Calu3 (cell line): ENCODE results near the gene CCM2L. TPM values are rescaled to one million over a fixed set of nuclear protein-coding genes. Genes with fewer than 3 reads are reported as not detected.

Experiments used
- BruUV-seq: library from RNA; stranded (reverse); fragments of 400-500 nt; replicated peaks from 2 replicates; lab custom pipeline; 2021; lab: Mats Ljungman, UMichigan
- CTCF ChIA-PET: fragments of 300-600 bp; sonication (Branson Sonifier 250); formaldehyde crosslinking; loops from one replicate; lab custom pipeline; 2022; ENCODE audit warnings: antibody characterized with exemption; lab: Charles Lee
- DNase-seq: peaks from one replicate; pipeline ENCODE4 v3.0.0; 2022
- H3K27ac Mint-ChIP-seq: one replicate; pipeline ENCODE4 v1.8.0; 2022; ENCODE audit warnings: mixed read lengths; ENCODE audit not compliant: unreplicated experiment
- H3K27me3 Mint-ChIP-seq: one replicate; pipeline ENCODE4 v1.8.0; 2022; ENCODE audit warnings: mixed read lengths; ENCODE audit not compliant: unreplicated experiment
- H3K36me3 Mint-ChIP-seq: one replicate; pipeline ENCODE4 v1.8.0; 2022; ENCODE audit warnings: mild to moderate bottlenecking, moderate library complexity, mixed read lengths; ENCODE audit not compliant: insufficient read depth, unreplicated experiment
- H3K4me1 Mint-ChIP-seq: one replicate; pipeline ENCODE4 v1.8.0; 2022; ENCODE audit warnings: mild to moderate bottlenecking, low read depth, mixed read lengths; ENCODE audit not compliant: unreplicated experiment
- H3K4me3 Mint-ChIP-seq: one replicate; pipeline ENCODE4 v1.8.0; 2022; ENCODE audit warnings: mild to moderate bottlenecking, low read depth, moderate library complexity, mixed read lengths; ENCODE audit not compliant: unreplicated experiment
- H3K9me3 Mint-ChIP-seq: one replicate; pipeline ENCODE4 v1.8.0; 2022; ENCODE audit warnings: low read depth, mixed read lengths; ENCODE audit not compliant: unreplicated experiment
- intact Hi-C: fragments of 100-400 bp; cut with micrococcal nuclease; formaldehyde crosslinking; loops from one replicate; pipeline ENCODE4 v1.10.0; 2022; ENCODE audit not compliant: unreplicated experiment
- total RNA-seq: library from RNA; stranded (reverse); gene quantifications from 2 replicates; pipeline ENCODE4 v1.2.3, GENCODE V29; 2022
- TF ChIP-seq, protein P1 (sequence below): fragments of 200-600 bp; IDR thresholded peaks from one replicate; pipeline ENCODE4 v1.8.0; 2022; ENCODE audit warnings: antibody characterized with exemption; ENCODE audit not compliant: unreplicated experiment

Gene CCM2L
- total RNA-seq, 1 experiment from 2014 or later: not detected

DNA sequence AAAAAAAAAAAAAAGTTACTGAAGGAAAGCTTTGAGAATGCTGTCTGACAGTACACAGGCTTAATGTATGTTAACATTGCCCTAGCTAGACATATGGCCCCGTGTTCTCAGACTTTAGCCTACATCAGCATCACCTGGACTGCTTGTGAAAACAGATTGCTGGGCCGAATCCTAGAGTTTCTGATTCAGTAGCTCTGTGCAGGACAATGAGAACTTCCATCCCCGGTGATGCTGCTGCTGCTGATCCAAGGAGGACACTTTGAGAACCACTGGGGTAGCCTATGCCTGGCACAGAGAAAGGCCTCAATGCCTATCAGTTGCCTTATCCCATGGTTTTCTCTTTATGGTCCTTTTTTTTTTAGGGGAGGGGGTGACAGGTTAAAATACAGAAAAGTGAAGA is 43.4 kb downstream of the CCM2L start:
- intact Hi-C loops: no loop called here
- peaks cover 95% of the 10 kb centered on the region for H3K27me3 Mint-ChIP-seq
- CTCF ChIA-PET: interaction anchor here (0.7 kb wide), 1 partner anchor 955 kb away, joined by 6 read pairs; no protein-coding TSS in a partner anchor
- no peak overlapping the region for H3K27ac Mint-ChIP-seq
- no peaks in the 10 kb centered on the region for H3K4me1 Mint-ChIP-seq
- DNase-seq: no peak
- H3K4me3 Mint-ChIP-seq: no peak overlapping the region
- TF ChIP-seq, protein P1, sequence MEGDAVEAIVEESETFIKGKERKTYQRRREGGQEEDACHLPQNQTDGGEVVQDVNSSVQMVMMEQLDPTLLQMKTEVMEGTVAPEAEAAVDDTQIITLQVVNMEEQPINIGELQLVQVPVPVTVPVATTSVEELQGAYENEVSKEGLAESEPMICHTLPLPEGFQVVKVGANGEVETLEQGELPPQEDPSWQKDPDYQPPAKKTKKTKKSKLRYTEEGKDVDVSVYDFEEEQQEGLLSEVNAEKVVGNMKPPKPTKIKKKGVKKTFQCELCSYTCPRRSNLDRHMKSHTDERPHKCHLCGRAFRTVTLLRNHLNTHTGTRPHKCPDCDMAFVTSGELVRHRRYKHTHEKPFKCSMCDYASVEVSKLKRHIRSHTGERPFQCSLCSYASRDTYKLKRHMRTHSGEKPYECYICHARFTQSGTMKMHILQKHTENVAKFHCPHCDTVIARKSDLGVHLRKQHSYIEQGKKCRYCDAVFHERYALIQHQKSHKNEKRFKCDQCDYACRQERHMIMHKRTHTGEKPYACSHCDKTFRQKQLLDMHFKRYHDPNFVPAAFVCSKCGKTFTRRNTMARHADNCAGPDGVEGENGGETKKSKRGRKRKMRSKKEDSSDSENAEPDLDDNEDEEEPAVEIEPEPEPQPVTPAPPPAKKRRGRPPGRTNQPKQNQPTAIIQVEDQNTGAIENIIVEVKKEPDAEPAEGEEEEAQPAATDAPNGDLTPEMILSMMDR: no peak
- H3K9me3 Mint-ChIP-seq: no peaks in the 10 kb centered on the region
- no peaks in the 10 kb centered on the region for H3K36me3 Mint-ChIP-seq
- no TSS peak for BruUV-seq

- TF ChIP-seq, protein P1: no peak
- Mint-ChIP-seq H3K27me3 (peaks cover 95% of the 10 kb centered on the region), H3K27ac (no peak overlapping the region), H3K4me1 (no peaks in the 10 kb centered on the region), H3K36me3 (no peaks in the 10 kb centered on the region), H3K9me3 (no peaks in the 10 kb centered on the region), H3K4me3 (no peak overlapping the region)
- CTCF ChIA-PET: no interaction called here
- no peak for DNase-seq
- intact Hi-C loops: no loop called here
- no TSS peak for BruUV-seq
Observed at GRCh38 chr20:32056708-32057483, 46.7 kb downstream of the CCM2L start.

DNA sequence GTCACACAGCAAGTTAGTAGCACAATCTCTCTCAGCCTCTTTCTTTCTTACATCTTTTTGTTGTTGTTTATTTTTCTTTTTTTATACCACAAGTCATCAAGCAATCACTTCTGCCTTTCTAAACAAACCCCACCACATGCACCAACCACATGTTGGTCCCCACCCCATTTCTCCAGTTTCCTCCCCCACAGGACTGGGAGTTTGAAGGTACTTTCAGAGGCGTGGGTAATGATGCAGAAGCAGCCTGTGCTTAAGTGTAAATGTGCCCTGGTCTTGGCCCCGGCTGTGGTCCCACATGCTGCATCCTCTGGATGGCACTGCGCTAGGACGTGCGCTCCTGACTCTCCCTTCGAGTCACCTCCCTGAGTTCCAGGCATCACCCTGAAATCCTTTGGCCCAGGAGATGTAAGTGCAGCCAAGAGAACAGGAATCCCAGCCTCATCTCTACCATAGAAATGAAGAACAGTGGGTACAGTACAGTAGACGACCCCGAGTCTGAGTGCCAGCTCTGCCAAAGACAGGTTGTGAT is 47.5 kb downstream of the CCM2L start:
- Mint-ChIP-seq H3K9me3 (no peaks in the 10 kb centered on the region), H3K4me3 (no peak overlapping the region), H3K27me3 (peaks cover 95% of the 10 kb centered on the region), H3K4me1 (no peaks in the 10 kb centered on the region), H3K27ac (no peak overlapping the region), H3K36me3 (no peaks in the 10 kb centered on the region)
- intact Hi-C loops: no loop called here
- DNase-seq: no peak
- TF ChIP-seq, protein P1: no peak
- CTCF ChIA-PET: no interaction called here
- BruUV-seq: no TSS peak

DNA sequence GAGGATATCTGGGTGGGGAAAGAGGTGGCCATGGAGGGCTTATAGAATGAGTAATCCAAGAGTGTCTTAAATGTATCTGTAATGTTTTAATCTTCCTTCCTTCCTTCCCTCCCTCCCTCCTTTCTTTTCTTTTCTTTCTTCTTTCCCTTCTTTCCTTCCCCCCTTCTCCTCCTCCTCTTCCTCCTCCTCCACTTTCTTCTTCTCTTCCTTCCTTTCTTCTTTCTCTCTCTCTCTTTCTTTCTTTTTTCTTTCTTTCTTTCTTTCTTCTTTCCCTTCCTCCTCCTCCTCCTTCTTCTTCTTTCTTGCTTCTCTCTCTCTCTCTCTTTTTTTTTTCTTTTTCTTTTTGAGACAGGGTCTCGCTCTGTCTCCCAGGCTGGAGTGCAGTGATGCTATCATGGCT is 49.0 kb downstream of the CCM2L start:
- intact Hi-C loops: no loop called here
- no TSS peak for BruUV-seq
- Mint-ChIP-seq H3K27me3 (peaks cover 92% of the 10 kb centered on the region), H3K9me3 (no peaks in the 10 kb centered on the region), H3K4me3 (no peak overlapping the region), H3K27ac (no peak overlapping the region), H3K4me1 (no peaks in the 10 kb centered on the region), H3K36me3 (no peaks in the 10 kb centered on the region)
- CTCF ChIA-PET: interaction anchor here (0.6 kb wide), 1 partner anchor 12 kb away, joined by 4 read pairs; no protein-coding TSS in a partner anchor
- no peak for DNase-seq
- TF ChIP-seq, protein P1: no peak
